ENCODE measurements around the gene ZNF202.
"Not testable (repeated sequence)": the region's sequence is repeated elsewhere in the genome, so short reads cannot be mapped to it uniquely, and the experiment has no call there.

ZNF202 gene

DNA sequence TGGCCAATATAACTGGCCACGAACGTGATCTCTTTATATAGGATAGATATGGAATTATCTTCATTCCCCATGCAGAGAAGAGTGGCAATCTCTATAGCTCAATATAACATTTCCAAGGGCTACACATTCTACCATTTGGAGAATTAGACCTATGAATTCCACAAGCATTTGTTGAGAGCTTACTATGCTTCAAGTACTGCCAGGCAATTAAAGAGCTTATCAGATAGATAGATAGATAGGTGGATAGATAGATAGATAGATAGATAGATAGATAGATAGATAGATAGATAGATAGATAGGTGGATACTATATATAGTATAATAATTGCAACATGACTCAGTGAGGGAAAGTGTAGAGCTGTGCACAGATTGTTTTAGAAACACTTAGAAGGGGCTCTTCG, 14.4 kb upstream of the ZNF202 start:
- DNase-seq (ENCODE audit: low spot score): no peak
- in situ Hi-C loops (cut with MboI; ENCODE audit: low sequenced_read_pairs, unreplicated experiment): no loop called here
- TF ChIP-seq, protein P1, sequence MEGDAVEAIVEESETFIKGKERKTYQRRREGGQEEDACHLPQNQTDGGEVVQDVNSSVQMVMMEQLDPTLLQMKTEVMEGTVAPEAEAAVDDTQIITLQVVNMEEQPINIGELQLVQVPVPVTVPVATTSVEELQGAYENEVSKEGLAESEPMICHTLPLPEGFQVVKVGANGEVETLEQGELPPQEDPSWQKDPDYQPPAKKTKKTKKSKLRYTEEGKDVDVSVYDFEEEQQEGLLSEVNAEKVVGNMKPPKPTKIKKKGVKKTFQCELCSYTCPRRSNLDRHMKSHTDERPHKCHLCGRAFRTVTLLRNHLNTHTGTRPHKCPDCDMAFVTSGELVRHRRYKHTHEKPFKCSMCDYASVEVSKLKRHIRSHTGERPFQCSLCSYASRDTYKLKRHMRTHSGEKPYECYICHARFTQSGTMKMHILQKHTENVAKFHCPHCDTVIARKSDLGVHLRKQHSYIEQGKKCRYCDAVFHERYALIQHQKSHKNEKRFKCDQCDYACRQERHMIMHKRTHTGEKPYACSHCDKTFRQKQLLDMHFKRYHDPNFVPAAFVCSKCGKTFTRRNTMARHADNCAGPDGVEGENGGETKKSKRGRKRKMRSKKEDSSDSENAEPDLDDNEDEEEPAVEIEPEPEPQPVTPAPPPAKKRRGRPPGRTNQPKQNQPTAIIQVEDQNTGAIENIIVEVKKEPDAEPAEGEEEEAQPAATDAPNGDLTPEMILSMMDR (IDR thresholded peaks at IDR 0.05; ENCODE audit: borderline replicate concordance, control extremely low read depth, extremely low read depth, insufficient read depth, missing control alignments): no peak

DNA sequence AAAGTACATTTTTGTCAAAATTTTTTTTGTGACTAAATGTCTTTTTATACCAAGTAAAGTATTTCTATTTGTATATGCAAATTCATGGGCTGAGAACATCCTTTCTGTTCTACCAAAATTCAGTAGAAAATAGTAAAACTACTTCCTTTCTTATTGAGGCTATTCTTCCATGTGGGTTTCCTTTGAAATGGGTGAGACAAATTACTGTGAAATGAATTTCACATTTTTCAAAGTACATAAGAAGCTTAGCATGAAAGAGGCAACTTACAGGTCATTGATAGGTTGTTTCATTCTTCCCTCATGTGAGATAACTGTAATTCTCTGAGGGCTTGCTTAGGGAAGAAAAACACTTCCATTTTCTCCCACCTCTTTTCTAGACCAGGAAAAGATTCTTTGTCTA, 13.9 kb upstream of the ZNF202 start:
- no peak for DNase-seq (ENCODE audit: low spot score)
- TF ChIP-seq, protein P1 (IDR thresholded peaks at IDR 0.05; ENCODE audit: borderline replicate concordance, control extremely low read depth, extremely low read depth, insufficient read depth, missing control alignments): no peak
- in situ Hi-C loops (cut with MboI; ENCODE audit: low sequenced_read_pairs, unreplicated experiment): no loop called here

DNA sequence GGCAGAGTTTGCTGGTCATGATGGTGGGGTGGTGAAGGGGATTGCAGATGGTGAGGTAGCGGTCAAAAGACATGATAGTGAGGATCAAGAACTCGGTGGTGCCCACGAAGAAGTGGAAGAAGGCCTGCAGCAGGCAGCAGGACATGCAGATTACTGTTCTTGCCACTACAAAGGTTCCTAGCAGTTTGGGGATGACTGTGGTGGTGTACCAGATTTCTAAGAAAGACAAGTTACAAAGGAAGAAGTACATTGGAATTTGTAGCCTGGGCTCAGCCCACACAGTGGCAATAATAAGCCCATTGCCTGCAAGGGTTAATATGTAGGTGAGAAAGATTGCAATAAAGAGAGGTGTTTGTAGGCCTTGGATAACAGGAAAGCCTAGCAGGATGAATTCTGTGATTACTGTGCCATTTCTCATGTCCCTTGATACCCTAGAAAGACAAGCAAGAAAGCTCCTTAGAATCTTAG, 12.7 kb upstream of the ZNF202 start, which contains the start of gene OR6X1:
OR6X1 (minus strand) TSS at position 418 of the 468 bp plus-strand sequence; CDS start at position 418, 0 bp downstream.
- in situ Hi-C loops (cut with MboI; ENCODE audit: low sequenced_read_pairs, unreplicated experiment): no loop called here
- TF ChIP-seq, protein P1 (IDR thresholded peaks at IDR 0.05; ENCODE audit: borderline replicate concordance, control extremely low read depth, extremely low read depth, insufficient read depth, missing control alignments): no peak
- DNase-seq (ENCODE audit: low spot score): no peak

DNA sequence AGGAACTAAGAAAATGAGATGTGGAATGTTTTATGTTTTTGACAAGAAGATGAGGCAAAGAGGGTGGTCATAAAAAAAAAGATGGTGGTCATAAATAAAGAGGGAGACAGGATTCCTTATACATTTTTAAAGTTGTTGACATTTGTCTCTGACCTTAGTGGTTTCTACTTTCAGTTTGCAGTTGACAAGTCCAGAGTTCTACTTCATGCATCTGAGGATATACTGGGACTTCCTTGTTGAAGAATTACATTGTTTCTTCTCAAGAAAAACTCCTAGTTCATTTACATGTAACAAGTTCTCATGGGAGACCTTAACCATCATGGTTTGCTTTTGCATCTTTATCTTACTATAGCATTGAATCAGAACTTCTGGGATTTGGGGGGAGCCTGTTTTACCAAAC, 11.7 kb upstream of the ZNF202 start:
- in situ Hi-C loops (cut with MboI; ENCODE audit: low sequenced_read_pairs, unreplicated experiment): no loop called here
- TF ChIP-seq, protein P1 (IDR thresholded peaks at IDR 0.05; ENCODE audit: borderline replicate concordance, control extremely low read depth, extremely low read depth, insufficient read depth, missing control alignments): no peak
- DNase-seq (ENCODE audit: low spot score): no peak

DNA sequence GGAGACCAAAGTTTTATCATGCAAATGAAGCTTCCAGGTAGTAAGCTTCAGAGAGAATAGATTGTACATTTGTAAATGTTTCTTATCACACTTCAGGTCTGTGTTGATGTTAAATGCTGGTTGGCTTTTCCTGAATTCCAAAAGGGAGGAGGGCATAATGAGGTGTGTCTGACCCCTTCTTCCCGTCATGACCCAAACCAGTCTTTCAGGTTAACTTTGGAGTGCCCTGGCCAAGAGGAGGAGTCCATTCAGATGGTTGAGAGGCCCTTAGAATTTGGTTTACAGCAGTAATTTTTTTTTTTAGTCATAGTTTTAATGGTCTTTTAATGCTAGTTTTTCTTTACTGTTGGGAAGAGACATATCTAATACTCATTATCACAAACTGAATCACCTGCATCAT, 10.3 kb upstream of the ZNF202 start:
- in situ Hi-C loops (cut with MboI; ENCODE audit: low sequenced_read_pairs, unreplicated experiment): no loop called here
- TF ChIP-seq, protein P1 (IDR thresholded peaks at IDR 0.05; ENCODE audit: borderline replicate concordance, control extremely low read depth, extremely low read depth, insufficient read depth, missing control alignments): no peak
- no peak for DNase-seq (ENCODE audit: low spot score)

DNA sequence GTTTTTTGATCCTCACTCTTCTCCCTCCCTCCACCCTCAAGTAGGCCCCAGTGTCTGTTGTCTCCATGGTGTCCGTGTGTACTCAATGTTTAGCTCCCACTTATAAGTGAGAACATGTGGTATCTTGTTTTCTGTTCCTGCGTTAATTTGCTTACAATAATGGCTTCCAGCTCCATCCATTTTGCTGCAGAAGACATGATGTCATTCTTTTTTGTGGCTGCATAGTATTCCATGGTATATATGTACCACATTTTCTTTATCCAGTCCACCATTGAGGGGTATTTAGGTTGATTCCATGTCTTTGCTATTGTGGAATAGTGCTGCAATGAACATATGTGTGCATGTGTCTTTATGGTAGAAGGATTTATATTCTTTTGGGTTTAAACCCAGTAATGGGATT, 6.9 kb upstream of the ZNF202 start:
- DNase-seq (ENCODE audit: low spot score); in situ Hi-C loops (cut with MboI; ENCODE audit: low sequenced_read_pairs, unreplicated experiment): not testable (repeated sequence)

DNA sequence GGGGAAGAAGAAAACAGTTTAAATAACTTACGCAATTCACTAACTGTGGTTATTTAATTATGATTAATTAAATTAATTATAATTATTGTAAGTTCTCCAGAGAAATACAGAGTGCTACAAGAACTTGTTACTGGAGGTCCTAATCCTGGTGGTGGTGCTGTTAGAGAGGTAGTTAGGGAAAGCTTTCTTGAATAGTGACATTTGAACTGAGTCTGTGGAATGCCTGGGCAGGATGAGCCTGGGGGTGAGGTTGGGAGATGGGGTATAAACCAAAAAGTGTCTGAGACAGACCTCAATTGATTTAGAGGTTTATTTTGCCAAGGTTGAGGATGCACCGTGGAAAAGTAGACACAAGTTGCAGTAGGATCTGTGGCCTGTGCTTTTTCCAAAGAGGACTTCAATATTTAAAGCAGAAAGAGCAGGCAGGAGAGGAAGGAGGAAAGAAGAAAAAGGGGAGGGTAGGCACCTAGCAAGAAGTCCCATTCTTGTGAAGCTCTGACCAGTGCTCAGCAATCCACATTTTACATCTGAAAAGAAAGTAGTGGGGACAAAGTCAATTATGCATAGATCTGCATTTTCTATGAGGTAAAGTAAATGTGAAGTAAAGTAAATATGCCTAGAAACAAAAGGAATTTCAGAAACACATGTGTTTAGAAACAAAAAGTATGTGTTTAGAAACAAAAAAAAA, 4.4 kb upstream of the ZNF202 start:
- DNase-seq (ENCODE audit: low spot score): no peak
- in situ Hi-C loops (cut with MboI; ENCODE audit: low sequenced_read_pairs, unreplicated experiment): no loop called here
- TF ChIP-seq, protein P1 (IDR thresholded peaks at IDR 0.05; ENCODE audit: borderline replicate concordance, control extremely low read depth, extremely low read depth, insufficient read depth, missing control alignments): no peak
